ENCODE results near the gene NCKAP5.

The NCKAP5 gene

GRCh38 chr2:132664096-132664495 is 904.2 kb downstream of the NCKAP5 start:
- DNase-seq (ENCODE audit: low read depth): no peak

- DNase-seq (ENCODE audit: low read depth): no peak
Measured at GRCh38 chr2:132662732-132663131, 905.5 kb downstream of the NCKAP5 start.

- DNase-seq (ENCODE audit: low read depth): no peak
Measured at GRCh38 chr2:132659331-132659730, 908.9 kb downstream of the NCKAP5 start.

- no peak for DNase-seq (ENCODE audit: low read depth)
Measured at GRCh38 chr2:132656266-132656975, 911.8 kb downstream of the NCKAP5 start.

- DNase-seq (ENCODE audit: low read depth): no peak
Measured at GRCh38 chr2:132654968-132655367, 913.3 kb downstream of the NCKAP5 start.

GRCh38 chr2:132654335-132654734 is 913.9 kb downstream of the NCKAP5 start:
- DNase-seq (ENCODE audit: low read depth): no peak

- no peak for DNase-seq (ENCODE audit: low read depth)
Measured at GRCh38 chr2:132652474-132652873, 915.8 kb downstream of the NCKAP5 start.

GRCh38 chr2:132651115-132652045 is 916.9 kb downstream of the NCKAP5 start:
- no peak for DNase-seq (ENCODE audit: low read depth)

GRCh38 chr2:132646540-132647108 is 921.6 kb downstream of the NCKAP5 start:
- no peak for DNase-seq (ENCODE audit: low read depth)

- no peak for DNase-seq (ENCODE audit: low read depth)
Measured at GRCh38 chr2:132645722-132646539, 922.3 kb downstream of the NCKAP5 start.

- no peak for DNase-seq (ENCODE audit: low read depth)
Measured at GRCh38 chr2:132645176-132645575, 923.1 kb downstream of the NCKAP5 start.

GRCh38 chr2:132642415-132642814 is 925.8 kb downstream of the NCKAP5 start:
- no peak for DNase-seq (ENCODE audit: low read depth)

- DNase-seq (ENCODE audit: low read depth): no peak
Measured at GRCh38 chr2:132641819-132642218, 926.4 kb downstream of the NCKAP5 start.

- DNase-seq (ENCODE audit: low read depth): no peak
Measured at GRCh38 chr2:132640116-132640515, 928.1 kb downstream of the NCKAP5 start.

GRCh38 chr2:132638313-132639040 is 929.8 kb downstream of the NCKAP5 start:
- DNase-seq (ENCODE audit: low read depth): no peak

GRCh38 chr2:132636346-132636745 is 931.9 kb downstream of the NCKAP5 start:
- DNase-seq (ENCODE audit: low read depth): no peak

- no peak for DNase-seq (ENCODE audit: low read depth)
Measured at GRCh38 chr2:132633635-132634034, 934.6 kb downstream of the NCKAP5 start.

GRCh38 chr2:132632000-132632649 is 936.1 kb downstream of the NCKAP5 start:
- DNase-seq (ENCODE audit: low read depth): no peak

GRCh38 chr2:132627536-132627935 is 940.7 kb downstream of the NCKAP5 start:
- DNase-seq (ENCODE audit: low read depth): no peak

- no peak for DNase-seq (ENCODE audit: low read depth)
Measured at GRCh38 chr2:132623096-132623839, 945.0 kb downstream of the NCKAP5 start.
